Kidney (tissue), 14 donors: ENCODE measurements around the gene ZFP57. TPM values are rescaled to one million over a fixed set of nuclear protein-coding genes. Genes with fewer than 3 reads are reported as not detected.

Source experiments
- DNase-seq, 5 donors: peaks; one replicate each; pipeline ENCODE4 v3.0.0-alpha.2; 2013 to 2020
- FAIRE-seq: peaks from 2 replicates; lab custom pipeline; 2012; peaks lifted over from hg19 to GRCh38; lab: Jason Lieb, UNC
- H3K27ac ChIP-seq, 2 donors: one replicate each; pipeline ENCODE4 v1.7.0; 2013; ENCODE audit warnings: low read depth in 2 of 2, low read length in 2 of 2, inconsistent platforms in 1 of 2
- H3K27me3 ChIP-seq: one replicate; pipeline ENCODE4 v1.7.1; 2013; ENCODE audit warnings: low read length, inconsistent platforms; ENCODE audit not compliant: control insufficient read depth, insufficient read depth
- H3K36me3 ChIP-seq, 3 donors: one replicate each; pipeline versions ENCODE4 v1.7.0 to v1.7.1; 2013; ENCODE audit warnings: low read length in 3 of 3, control low read depth in 1 of 3, inconsistent platforms in 1 of 3; ENCODE audit not compliant: insufficient read depth in 3 of 3, control insufficient read depth in 2 of 3
- H3K4me1 ChIP-seq, 3 donors: one replicate each; pipeline versions ENCODE4 v1.7.0 to v1.7.1; 2013; ENCODE audit warnings: low read length in 3 of 3, inconsistent platforms in 1 of 3, low read depth in 1 of 3; ENCODE audit not compliant: control insufficient read depth in 2 of 3, insufficient read depth in 2 of 3
- H3K4me3 ChIP-seq, 3 donors: one replicate each; pipeline versions ENCODE4 v1.7.0 to v1.8.1; 2013; ENCODE audit warnings: low read length in 3 of 3, control low read depth in 1 of 3, inconsistent platforms in 1 of 3
- H3K9ac ChIP-seq, 3 donors: one replicate each; pipeline versions ENCODE4 v1.7.0 to v1.7.1; 2013; ENCODE audit warnings: low read length in 3 of 3, control low read depth in 1 of 3, inconsistent platforms in 1 of 3
- H3K9me3 ChIP-seq, 3 donors: one replicate each; pipeline versions ENCODE4 v1.7.0 to v1.7.1; 2013; ENCODE audit warnings: low read length in 3 of 3, control low read depth in 1 of 3, inconsistent platforms in 1 of 3; ENCODE audit not compliant: control insufficient read depth in 2 of 3, insufficient read depth in 1 of 3
- CTCF ChIP-seq: IDR thresholded peaks from 3 replicates; pipeline ENCODE4 v1.5.1; 2012; ENCODE audit warnings: mild to moderate bottlenecking, moderate library complexity, borderline replicate concordance; ENCODE audit not compliant: insufficient read depth; ENCODE audit errors: extremely low read depth
- intact Hi-C: fragments of 100-400 bp; cut with DNase I; formaldehyde crosslinking; loops from one replicate; pipeline ENCODE4 v1.11.1; 2022
- polyA plus RNA-seq: library from polyadenylated mRNA; stranded (reverse); fragments of 350-450 nt; fragmentation: Illumina TruSeq; extraction: RNeasy Lipid Tissue Mini Kit (QIAGEN cat#74804); gene quantifications from one replicate; pipeline ENCODE4 v1.2.3, GENCODE V29; 2014; ENCODE audit warnings: low read depth, low replicate concordance; ENCODE audit not compliant: insufficient read depth
- total RNA-seq: library from RNA; stranded (reverse); fragmentation: NEBNext Ultra II Directional; extraction: Animal tissue kit (Norgen Biotek cat#: 25700); gene quantifications from one replicate; pipeline ENCODE4 v1.2.1, GENCODE V29; 2021
- donor health status: control.
- donor health status: control.
- donor health status: control.
- donor health status: control.
- donor health status: control.
- donor health status: DM: yes; HTN: yes; CAD: no.
- donor health status: Normal renal cell carcinoma (clear cell type).

Gene ZFP57
- total and polyA plus RNA-seq, 2 donors from 2014 or later: 1.1 TPM; not detected in 1

- FAIRE-seq: no peak
- Histone ChIP-seq H3K36me3 (no peaks in the 10 kb centered on the region), H3K27me3 (no peaks in the 10 kb centered on the region), H3K4me1 (no peaks in the 10 kb centered on the region), H3K9me3 (no peaks in the 10 kb centered on the region), H3K27ac (no peak overlapping the region), H3K9ac (no peak overlapping the region), H3K4me3 (no peak overlapping the region)
- intact Hi-C loops: no loop called here
- no peak for DNase-seq
- no peak for TF ChIP-seq CTCF
These were observed 39.4 kb downstream of the ZFP57 start for GRCh38 chr6:29641430-29642148.

GRCh38 chr6:29637247-29637646 lies 43.7 kb downstream of the ZFP57 start:
- Histone ChIP-seq H3K27me3 (no peaks in the 10 kb centered on the region), H3K4me3 (no peak overlapping the region), H3K4me1 (no peaks in the 10 kb centered on the region), H3K9ac (no peak overlapping the region), H3K27ac (no peak overlapping the region), H3K36me3 (no peaks in the 10 kb centered on the region), H3K9me3 (no peaks in the 10 kb centered on the region)
- no peak for FAIRE-seq
- DNase-seq: no peak
- intact Hi-C loops: no loop called here
- TF ChIP-seq CTCF: no peak

GRCh38 chr6:29633534-29633905 lies 47.4 kb downstream of the ZFP57 start:
- Histone ChIP-seq H3K4me3 (peak overlapping the region; percentile 49 to 72 (median 70)), H3K27me3 (no peaks in the 10 kb centered on the region), H3K36me3 (no peaks in the 10 kb centered on the region), H3K27ac (no peak overlapping the region), H3K9me3 (no peaks in the 10 kb centered on the region), H3K4me1 (peaks cover 0 to 10% (median 0%) of the 10 kb centered on the region in 3 donors), H3K9ac (peak overlapping the region; percentile 22 to 65 (median 58))
- no peak for TF ChIP-seq CTCF
- FAIRE-seq: no peak
- DNase-seq: peak in 2 of 5 donors; percentile 74 to 83
- intact Hi-C loops: no loop called here
